Activated T-helper 2 cell treated with anti-CD3 and anti-CD28 coated beads, Interferon-gamma antibody, Interleukin-2, Interleukin-4, amounts not matched to agents 10 μg/mL and 5 μg/mL and 100 μg/mL, durations not matched to agents 14 hours and 24 hours and 36 hours (primary cell): ENCODE results near the gene P4HB. TPM values are rescaled to one million over a fixed set of nuclear protein-coding genes. Genes with fewer than 3 reads are reported as not detected.

Experiments
- DNase-seq: peaks from one replicate; pipeline ENCODE4 v3.0.0; 2021; ENCODE audit warnings: low spot score
- H3K27ac Mint-ChIP-seq: one replicate; pipeline ENCODE4 v1.8.0; 2021; ENCODE audit warnings: mixed read lengths
- H3K27me3 Mint-ChIP-seq: one replicate; pipeline ENCODE4 v1.8.0; 2021; ENCODE audit warnings: low read depth, mixed read lengths
- H3K36me3 Mint-ChIP-seq: one replicate; pipeline ENCODE4 v1.8.0; 2021; ENCODE audit warnings: low read depth, mixed read lengths
- H3K4me1 Mint-ChIP-seq: one replicate; pipeline ENCODE4 v1.8.0; 2021; ENCODE audit warnings: low read depth, mixed read lengths
- H3K4me3 Mint-ChIP-seq: one replicate; pipeline ENCODE4 v1.8.0; 2021; ENCODE audit warnings: low read depth, mild to moderate bottlenecking, moderate library complexity, mixed read lengths
- H3K9me3 Mint-ChIP-seq: one replicate; pipeline ENCODE4 v1.8.0; 2021; ENCODE audit warnings: mixed read lengths
- intact Hi-C: fragments of 100-400 bp; cut with micrococcal nuclease; formaldehyde crosslinking; loops from one replicate; pipeline ENCODE4 v1.15.1; 2023
- total RNA-seq: library from RNA; stranded (reverse); gene quantifications from 2 replicates; pipeline ENCODE4 v1.2.3, GENCODE V29; 2022

Gene P4HB
- total RNA-seq, 1 donor from 2014 or later = 545 TPM

DNA sequence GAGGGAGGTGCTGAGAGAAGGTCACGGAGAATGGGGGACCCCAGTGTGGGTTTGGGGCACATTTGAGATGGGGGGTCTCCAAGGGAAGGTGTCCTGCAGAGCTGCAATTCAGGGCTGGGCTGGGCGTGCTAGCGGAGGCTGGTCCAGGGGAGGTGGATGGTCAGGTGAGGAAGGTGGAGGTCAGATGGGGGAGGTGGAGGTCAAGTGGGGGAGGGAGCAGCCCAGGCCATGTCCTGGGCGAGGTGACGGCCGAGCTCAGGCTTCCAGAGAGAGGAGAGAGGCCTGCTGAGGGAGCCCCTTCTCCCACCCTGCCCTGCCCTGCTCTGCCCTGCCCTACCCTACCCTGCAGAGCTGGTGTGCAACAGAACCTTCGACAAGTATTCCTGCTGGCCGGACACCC is 49.9 kb downstream of the P4HB start:
- H3K9me3 Mint-ChIP-seq = no peaks in the 10 kb centered on the region
- intact Hi-C loops = no loop called here

DNA sequence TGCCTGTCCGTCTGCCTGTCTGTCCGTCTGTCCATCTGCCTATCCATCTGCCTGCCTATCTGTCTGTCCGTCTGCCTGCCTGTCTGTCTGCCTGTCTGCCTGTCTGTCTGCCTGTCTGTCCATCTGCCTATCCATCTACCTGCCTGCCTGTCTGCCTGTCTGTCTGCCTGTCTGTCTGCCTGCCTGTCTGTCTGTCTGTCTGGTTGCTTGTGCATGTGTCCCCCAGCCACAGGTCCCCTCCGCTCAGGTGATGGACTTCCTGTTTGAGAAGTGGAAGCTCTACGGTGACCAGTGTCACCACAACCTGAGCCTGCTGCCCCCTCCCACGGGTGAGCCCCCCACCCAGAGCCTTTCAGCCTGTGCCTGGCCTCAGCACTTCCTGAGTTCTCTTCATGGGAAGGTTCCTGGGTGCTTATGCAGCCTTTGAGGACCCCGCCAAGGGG is 50.8 kb downstream of the P4HB start:
- Mint-ChIP-seq H3K36me3 (no peaks in the 10 kb centered on the region), H3K27ac (no peak overlapping the region), H3K9me3 (no peaks in the 10 kb centered on the region), H3K27me3 (peaks cover 9% of the 10 kb centered on the region), H3K4me1 (no peaks in the 10 kb centered on the region), H3K4me3 (no peak overlapping the region)
- DNase-seq = no peak
- intact Hi-C loops = no loop called here

More for the DNA sequence above, 49.9 kb downstream of the P4HB start:
- H3K4me3 Mint-ChIP-seq = no peak overlapping the region
- no peaks in the 10 kb centered on the region for H3K36me3 Mint-ChIP-seq
- no peak overlapping the region for H3K27ac Mint-ChIP-seq
- DNase-seq = no peak
- H3K27me3 Mint-ChIP-seq = peaks cover 6% of the 10 kb centered on the region
- H3K4me1 Mint-ChIP-seq = no peaks in the 10 kb centered on the region

DNA sequence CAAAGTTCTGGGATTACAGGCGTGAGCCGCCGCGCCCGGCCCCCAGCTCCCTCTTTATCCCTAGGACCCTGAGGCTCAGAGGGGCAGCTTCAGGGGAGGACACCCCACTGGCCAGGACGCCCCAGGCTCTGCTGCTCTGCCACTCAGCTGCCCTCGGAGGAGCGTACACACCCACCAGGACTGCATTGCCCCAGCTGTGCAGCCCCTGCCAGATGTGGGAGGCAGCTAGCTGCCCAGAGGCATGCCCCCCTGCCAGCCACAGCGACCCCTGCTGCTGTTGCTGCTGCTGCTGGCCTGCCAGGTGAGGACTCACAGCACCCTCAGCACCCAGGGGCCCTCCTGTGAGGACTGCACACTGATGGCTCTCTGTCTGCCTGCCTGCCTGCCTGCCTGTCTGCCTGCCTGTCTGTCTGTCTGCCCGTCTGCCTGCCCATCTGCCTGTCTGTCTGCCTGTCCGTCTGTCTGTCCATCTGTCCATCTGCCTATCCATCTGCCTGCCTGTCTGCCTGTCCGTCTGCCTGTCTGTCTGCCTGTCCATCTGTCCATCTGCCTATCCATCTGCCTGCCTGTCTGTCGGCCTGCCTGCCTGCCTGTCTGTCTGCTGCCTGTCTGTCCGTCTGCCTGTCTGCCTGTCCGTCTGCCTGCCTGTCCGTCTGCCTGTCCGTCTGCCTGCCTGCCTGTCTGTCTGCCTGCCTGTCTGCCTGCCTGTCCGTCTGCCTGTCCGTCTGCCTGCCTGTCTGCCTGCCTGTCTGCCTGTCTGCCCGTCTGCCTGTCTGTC is 51.4 kb downstream of the P4HB start:
- intact Hi-C loops = no loop called here
- Mint-ChIP-seq H3K36me3 (no peaks in the 10 kb centered on the region), H3K9me3 (no peaks in the 10 kb centered on the region), H3K27me3 (peaks cover 9% of the 10 kb centered on the region), H3K4me1 (no peaks in the 10 kb centered on the region), H3K27ac (no peak overlapping the region), H3K4me3 (no peak overlapping the region)
- DNase-seq = no peak

DNA sequence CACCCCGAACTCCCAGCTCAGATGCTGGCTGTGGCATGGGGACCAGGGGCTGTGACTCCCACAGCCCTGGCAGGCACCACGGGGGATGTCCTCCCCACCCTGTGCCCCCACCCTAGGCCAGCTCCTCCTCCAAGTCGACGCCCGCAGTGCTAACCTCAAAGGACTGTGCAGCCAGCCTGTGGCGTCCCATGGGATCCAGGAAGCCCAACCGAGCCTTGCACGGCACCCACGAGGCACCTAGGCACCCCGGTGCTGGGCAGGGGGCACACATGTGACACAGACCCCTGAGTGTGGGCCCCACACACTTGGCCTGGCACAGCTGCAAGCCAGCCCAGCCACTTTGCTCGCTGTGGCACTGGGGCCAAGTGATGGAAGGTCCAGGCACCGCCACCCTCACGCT is 52.5 kb downstream of the P4HB start:
- peaks cover 16% of the 10 kb centered on the region for H3K27me3 Mint-ChIP-seq
- no peak overlapping the region for H3K4me3 Mint-ChIP-seq
- DNase-seq = no peak

DNA sequence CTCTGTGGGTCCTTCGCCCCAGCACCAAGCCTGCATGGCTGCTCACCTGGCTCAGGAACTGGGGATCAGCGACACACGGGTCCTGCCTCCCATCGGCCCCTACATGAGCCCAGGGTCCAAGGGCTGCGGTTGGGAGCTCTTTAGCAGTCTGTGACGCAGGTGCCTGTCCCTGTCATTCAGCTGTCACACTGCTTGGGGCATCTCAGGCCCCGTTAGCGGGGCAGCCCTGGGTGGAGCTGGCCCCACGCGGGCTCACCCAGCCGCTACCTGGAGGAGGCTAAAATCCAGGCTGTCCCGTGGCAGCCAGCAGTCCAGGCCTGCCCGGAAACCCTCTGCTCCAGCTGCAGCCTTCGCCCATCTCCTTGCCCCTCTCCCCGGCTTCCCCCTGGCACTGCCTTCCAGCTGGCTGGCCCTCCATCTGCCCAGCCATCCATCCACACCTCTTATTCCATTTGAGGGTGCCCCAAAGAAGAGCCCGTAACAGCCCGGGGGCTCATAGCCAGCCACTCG is 53.1 kb downstream of the P4HB start:
- no peaks in the 10 kb centered on the region for H3K9me3 Mint-ChIP-seq
- no peak for DNase-seq
- H3K27ac Mint-ChIP-seq = no peak overlapping the region
- intact Hi-C loops = no loop called here
- no peaks in the 10 kb centered on the region for H3K36me3 Mint-ChIP-seq
- H3K4me1 Mint-ChIP-seq = no peaks in the 10 kb centered on the region
- H3K4me3 Mint-ChIP-seq = no peak overlapping the region
- H3K27me3 Mint-ChIP-seq = peaks cover 21% of the 10 kb centered on the region

More for the DNA sequence above, 52.5 kb downstream of the P4HB start:
- intact Hi-C loops = no loop called here
- Mint-ChIP-seq H3K4me1 (no peaks in the 10 kb centered on the region), H3K27ac (no peak overlapping the region), H3K9me3 (no peaks in the 10 kb centered on the region), H3K36me3 (no peaks in the 10 kb centered on the region)

DNA sequence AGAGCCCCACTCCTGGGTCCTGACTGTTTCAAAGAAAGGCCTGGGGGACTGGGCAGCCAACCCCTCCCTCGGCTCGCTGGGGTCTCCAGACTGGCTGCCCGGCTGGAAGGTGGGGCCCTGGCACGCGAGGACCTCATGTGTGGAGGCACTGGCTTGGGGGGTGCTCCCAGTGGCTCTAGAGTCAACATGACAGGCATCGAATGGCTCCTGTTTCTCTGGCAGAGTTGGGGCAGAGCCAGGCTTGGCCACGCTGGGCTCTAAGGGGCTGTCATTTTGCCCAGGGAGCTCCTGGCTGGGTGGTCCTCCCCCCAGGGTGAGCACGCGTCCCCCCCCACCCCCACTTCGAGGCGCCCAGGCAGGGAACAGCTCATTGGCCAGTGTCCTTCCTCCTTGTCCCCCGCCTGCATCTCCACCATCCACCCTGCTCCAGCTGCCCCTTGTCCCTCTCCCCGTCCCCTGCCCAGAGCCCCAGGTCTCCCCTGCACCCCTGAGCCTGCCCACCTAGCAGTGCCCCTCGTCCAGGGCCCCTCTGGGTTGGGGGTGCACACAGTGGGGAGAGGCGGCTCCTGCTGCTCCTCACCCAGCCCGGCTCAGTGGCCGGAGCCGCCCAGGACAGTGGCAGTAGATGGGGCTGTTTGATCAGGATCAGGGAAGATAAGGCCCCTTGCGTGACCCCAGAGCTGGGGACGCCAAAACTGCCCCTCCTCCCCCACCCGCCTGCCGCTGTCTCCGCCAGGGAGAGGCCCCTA is 53.7 kb downstream of the P4HB start:
- Mint-ChIP-seq H3K27me3 (peaks cover 28% of the 10 kb centered on the region), H3K27ac (no peak overlapping the region)
- intact Hi-C loops = no loop called here

DNA sequence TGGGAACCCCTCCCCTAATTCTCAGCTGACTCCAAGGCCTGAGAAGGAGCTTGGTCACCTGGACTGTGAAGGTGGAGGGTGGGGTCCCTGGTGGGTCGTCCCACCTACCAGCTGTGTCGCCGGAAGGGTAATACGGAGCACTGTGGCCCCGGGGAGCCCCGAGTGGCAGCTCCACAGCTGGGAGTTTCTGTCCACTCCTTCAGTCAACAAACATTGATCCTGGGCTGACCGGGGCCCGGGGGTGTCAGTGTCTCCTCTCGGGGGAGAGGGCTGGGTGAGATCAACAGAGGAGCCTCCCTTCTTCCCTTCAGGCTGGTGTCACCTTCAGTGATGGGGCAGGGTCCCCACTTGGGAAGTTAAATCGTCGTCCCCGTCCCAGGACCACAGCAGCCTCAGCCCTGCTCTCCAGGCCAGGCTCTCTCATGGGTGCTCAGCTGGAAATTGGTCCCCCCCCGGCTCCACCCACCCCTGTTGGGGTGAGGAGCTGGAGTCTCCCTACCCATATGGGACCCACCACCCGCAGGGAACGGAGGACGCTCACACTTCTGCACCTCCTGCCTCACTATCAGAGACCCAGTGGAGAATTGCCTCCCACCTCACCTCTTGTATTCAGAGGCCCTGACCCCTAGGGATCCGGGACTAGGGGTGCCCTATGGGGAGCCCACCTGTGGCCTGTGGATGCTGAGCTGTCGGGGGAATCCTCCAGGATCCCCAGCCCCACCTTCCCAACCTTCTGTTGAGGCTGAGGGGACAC is 54.5 kb downstream of the P4HB start:
- Mint-ChIP-seq H3K4me3 (no peak overlapping the region), H3K4me1 (no peaks in the 10 kb centered on the region), H3K36me3 (no peaks in the 10 kb centered on the region), H3K27me3 (peaks cover 34% of the 10 kb centered on the region), H3K27ac (no peak overlapping the region), H3K9me3 (no peaks in the 10 kb centered on the region)
- intact Hi-C loops = no loop called here
- DNase-seq = no peak

More for the DNA sequence above, 53.7 kb downstream of the P4HB start:
- DNase-seq = no peak
- no peaks in the 10 kb centered on the region for H3K9me3 Mint-ChIP-seq
- H3K4me3 Mint-ChIP-seq = no peak overlapping the region
- H3K4me1 Mint-ChIP-seq = no peaks in the 10 kb centered on the region
- H3K36me3 Mint-ChIP-seq = no peaks in the 10 kb centered on the region

DNA sequence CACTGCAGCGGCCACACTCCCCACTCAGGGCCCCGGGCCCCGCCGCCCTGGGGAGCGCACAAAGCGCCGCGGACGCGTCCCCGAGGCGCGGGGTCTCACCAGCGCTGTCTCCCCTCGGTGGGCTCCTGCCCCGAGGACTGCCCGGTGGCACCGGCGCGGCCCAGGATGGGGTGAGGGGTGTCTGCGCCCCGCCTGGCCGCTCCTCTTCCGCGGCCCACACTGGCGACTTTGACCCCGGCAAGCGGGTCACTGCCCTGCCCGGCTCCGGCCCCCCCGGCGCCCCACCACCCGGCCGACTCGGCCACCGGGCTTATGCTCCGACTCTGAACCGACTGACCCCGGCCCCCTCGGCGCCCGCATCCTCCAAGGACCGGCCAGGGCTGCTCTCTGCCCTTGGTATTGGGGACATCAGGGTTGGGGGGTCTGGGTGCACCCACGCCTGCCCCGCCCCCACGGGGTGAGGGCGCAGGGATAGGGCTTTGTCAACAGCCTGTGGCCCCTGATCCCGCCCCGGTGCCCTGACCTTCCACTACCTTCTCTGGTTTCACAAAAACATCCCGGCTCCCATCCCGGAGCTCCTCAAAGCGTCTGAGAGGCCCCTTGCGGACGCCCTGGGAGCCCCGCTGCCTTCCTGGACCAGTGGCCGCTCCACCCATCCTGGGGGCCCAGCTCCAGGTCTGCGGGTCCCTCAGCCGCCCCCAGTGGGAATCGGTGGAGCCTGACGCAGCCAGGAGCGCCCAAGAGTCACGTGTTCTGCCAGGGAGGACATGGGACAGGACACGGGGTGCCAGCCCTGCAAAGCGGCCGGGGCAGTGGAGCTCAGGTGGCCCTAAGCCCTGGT is 55.6 kb downstream of the P4HB start:
- no peaks in the 10 kb centered on the region for H3K36me3 Mint-ChIP-seq
- H3K27ac Mint-ChIP-seq = no peak overlapping the region
- peaks cover 40% of the 10 kb centered on the region for H3K27me3 Mint-ChIP-seq
- no peak overlapping the region for H3K4me3 Mint-ChIP-seq
- no peaks in the 10 kb centered on the region for H3K4me1 Mint-ChIP-seq
- intact Hi-C loops = no loop called here
- DNase-seq = no peak
- H3K9me3 Mint-ChIP-seq = no peaks in the 10 kb centered on the region

DNA sequence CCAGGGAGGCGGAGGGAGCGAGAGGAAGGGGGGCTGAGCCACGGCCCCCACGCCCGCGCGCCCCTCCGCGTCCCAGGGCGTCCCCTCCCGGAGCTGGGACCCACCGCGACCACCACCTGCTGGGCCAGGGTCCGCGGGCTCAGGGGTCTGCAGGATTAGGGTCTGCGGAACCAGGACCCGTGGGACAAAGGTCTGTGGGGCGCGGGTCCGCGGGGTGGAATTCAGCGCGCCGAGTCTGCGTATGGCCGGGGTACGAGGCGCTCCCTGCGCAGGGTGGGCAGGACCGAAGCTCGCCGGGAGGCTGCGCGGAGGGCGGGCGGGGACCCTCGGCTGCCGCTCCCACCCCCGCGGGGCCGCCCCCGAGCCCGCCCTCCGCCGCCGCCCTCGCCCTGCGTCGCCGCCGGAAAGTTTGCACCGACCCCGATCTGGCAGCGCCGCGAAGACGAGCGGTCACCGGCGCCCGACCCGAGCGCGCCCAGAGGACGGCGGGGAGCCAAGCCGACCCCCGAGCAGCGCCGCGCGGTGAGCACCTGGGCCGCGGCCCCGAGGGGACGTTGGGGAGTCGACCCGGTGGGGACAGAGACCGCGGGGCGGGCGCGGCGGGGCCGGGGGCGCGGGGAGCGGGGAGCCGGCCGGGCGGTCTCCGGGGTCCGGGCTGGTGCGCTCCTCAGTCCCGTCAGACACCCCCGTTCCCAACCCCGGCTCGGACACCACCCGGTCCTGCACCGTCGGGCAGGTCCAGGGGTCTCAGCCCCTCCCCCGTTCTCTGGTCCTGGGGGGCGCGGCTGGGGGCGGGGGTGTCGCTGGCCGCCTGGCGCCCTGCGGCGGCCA is 56.4 kb downstream of the P4HB start, which contains the start of gene GCGR:
Gene GCGR (plus strand): TSS at position 423 of the 831 bp plus-strand sequence. CDS start 4,869 bp downstream, outside the sequence.
- H3K4me3 Mint-ChIP-seq = no peak within 1 kb of the TSS
- H3K27me3 Mint-ChIP-seq = peaks cover 35% of the 10 kb centered on the region
- H3K27ac Mint-ChIP-seq = no peak within 1 kb of the TSS
- H3K9me3 Mint-ChIP-seq = no peaks in the 10 kb centered on the region
- intact Hi-C loops = no loop called here
- H3K4me1 Mint-ChIP-seq = no peaks in the 10 kb centered on the region
- no peak for DNase-seq
- H3K36me3 Mint-ChIP-seq = no peaks in the 10 kb centered on the region

DNA sequence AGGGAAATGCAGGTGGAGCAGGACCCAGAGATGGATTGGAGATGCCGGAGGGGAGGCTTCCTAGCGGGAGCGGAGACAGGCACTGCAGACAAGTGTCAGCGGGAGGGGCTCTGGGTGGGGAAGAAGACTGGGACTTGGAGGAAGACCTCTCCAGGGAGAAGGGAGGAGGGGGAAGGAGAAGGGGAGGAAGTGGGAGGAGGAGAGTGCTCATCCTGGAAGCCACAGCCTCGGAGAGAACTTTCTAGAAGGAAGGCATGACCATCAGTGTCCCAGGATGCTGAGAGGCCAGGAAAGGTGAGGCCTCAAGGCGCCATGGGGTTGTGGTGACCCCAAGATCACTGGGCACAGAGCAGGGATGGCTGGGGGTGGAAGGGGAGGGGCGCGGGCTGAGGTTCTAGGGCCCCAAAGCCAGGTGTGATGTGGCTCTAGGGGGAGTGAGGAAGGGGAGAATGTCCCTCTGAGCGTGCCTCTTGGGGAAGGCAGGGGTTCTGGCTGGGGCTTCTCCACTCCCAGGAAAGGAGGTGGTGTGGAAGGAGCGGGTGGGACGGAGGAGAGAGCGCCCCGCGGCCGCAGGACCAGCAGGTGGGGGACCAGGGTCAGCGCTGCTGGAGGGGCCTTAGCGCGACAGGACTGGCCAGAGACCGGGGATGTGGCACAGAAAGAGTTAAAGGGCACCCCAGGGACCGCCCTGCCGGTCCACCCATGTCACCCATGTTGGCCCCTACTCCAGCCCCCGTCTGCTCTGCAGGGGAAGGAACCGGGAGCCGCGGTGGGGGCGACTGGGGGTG is 57.3 kb downstream of the P4HB start:
- H3K36me3 Mint-ChIP-seq = no peaks in the 10 kb centered on the region
- peaks cover 35% of the 10 kb centered on the region for H3K27me3 Mint-ChIP-seq

More for the DNA sequence above, 57.3 kb downstream of the P4HB start:
- no peak overlapping the region for H3K27ac Mint-ChIP-seq
- DNase-seq = no peak
- intact Hi-C loops = no loop called here
- H3K4me1 Mint-ChIP-seq = no peaks in the 10 kb centered on the region
- H3K4me3 Mint-ChIP-seq = no peak overlapping the region
- no peaks in the 10 kb centered on the region for H3K9me3 Mint-ChIP-seq
